Regular cardiac myocyte (primary cell): ENCODE data around the gene EAF2. TPM values are rescaled to one million over a fixed set of nuclear protein-coding genes. Genes with fewer than 3 reads are reported as not detected.

ENCODE experiments used
- total RNA-seq: library from RNA; depleted of rRNA; stranded (reverse); fragments of >200 nt; gene quantifications from 2 replicates; pipeline ENCODE4 v1.2.3, GENCODE V29; 2014

Gene EAF2
- 3.5 and 4.5 TPM in 2 replicates for total RNA-seq

GRCh38 chr3:121834671-121835464 lies at the start of gene EAF2, which contains the start of gene IQCB1:
Gene EAF2 (plus strand): TSS chr3:121835209. CDS start chr3:121835286, 77 bp downstream.
Gene IQCB1 (minus strand): TSS chr3:121835060. CDS start chr3:121828960, 6,100 bp downstream.

GRCh38 chr3:121894301-121894990 lies 59.4 kb downstream of the EAF2 start, which contains the start of gene SLC15A2:
Gene SLC15A2 (plus strand): TSS chr3:121894401. CDS start chr3:121894477, 76 bp downstream.

Other genes starting within 250 kb of the EAF2 start
- gene FBXO40, start 241.8 kb upstream of the EAF2 start, total RNA-seq = not detected in 2 replicates
- gene HCLS1, start 174.3 kb upstream of the EAF2 start, total RNA-seq = 0.77 and 1.7 TPM in 2 replicates
- gene GOLGB1, start 85.5 kb upstream of the EAF2 start, total RNA-seq = 33.7 and 58.1 TPM in 2 replicates
- 10.0 and 14.1 TPM in 2 replicates for gene IQCB1, start 149 bp upstream of the EAF2 start, total RNA-seq
- gene SLC15A2, start 59.2 kb downstream of the EAF2 start, total RNA-seq = 0.19 and 0.28 TPM in 2 replicates
- gene ILDR1, start 187.0 kb downstream of the EAF2 start, total RNA-seq = not detected in 2 replicates
- gene CD86, start 220.2 kb downstream of the EAF2 start, total RNA-seq = not detected in 2 replicates